Panc1 (cell line): Measurements from ENCODE around the gene DENND4B. TPM values are rescaled to one million over a fixed set of nuclear protein-coding genes. Genes with fewer than 3 reads are reported as not detected.

Experiments used
- ATAC-seq: fragments of 200-7000 bp; cut with Tn5 transposase; 2 replicates; pipeline ENCODE4 v1.9.1; 2020; ENCODE audit warnings: mild to moderate bottlenecking, moderate library complexity
- BruUV-seq: library from RNA; stranded (reverse); fragments of 400-500 nt; replicated peaks from 2 replicates; lab custom pipeline; 2021; lab: Mats Ljungman, UMichigan
- CTCF ChIA-PET: fragments of 300-600 bp; sonication (Branson Sonifier 250); formaldehyde crosslinking; loops from one replicate; lab custom pipeline; 2022; ENCODE audit warnings: antibody characterized with exemption; lab: Charles Lee
- POLR2A ChIA-PET: fragments of 300-600 bp; sonication (Branson Sonifier 250); formaldehyde crosslinking; loops from one replicate; lab custom pipeline; 2022; ENCODE audit warnings: antibody characterized with exemption; lab: Charles Lee
- DNase-seq: peaks from one replicate; pipeline ENCODE4 v3.0.0-alpha.2; 2010; ENCODE audit warnings: low read depth, low spot score
- H3K27ac ChIP-seq: 2 replicates; pipeline ENCODE4 v1.5.1; 2011; ENCODE audit warnings: mild to moderate bottlenecking, low read length, inconsistent platforms
- H3K27me3 ChIP-seq: fragments of 200-500 bp; sonication (Bioruptor generic); 2 replicates; pipeline ENCODE4 v1.6.0; 2014; ENCODE audit warnings: low read length, inconsistent platforms; ENCODE audit not compliant: control insufficient read depth, insufficient read depth
- H3K36me3 ChIP-seq: fragments of 200-500 bp; sonication (Bioruptor generic); 2 replicates; pipeline ENCODE4 v1.5.1; 2014; ENCODE audit warnings: inconsistent platforms, mild to moderate bottlenecking, low read length, moderate library complexity; ENCODE audit not compliant: control insufficient read depth, insufficient read depth
- H3K4me1 ChIP-seq: 2 replicates; pipeline ENCODE4 v1.5.1; 2011; ENCODE audit warnings: inconsistent platforms, mild to moderate bottlenecking, low read length, moderate library complexity; ENCODE audit not compliant: control insufficient read depth, insufficient read depth
- H3K4me3 ChIP-seq, 2 experiments: 2 replicates each; pipeline ENCODE4 v1.5.1; 2011 to 2012; ENCODE audit warnings: low read depth in 2 of 2, low read length in 2 of 2, mild to moderate bottlenecking in 2 of 2, inconsistent platforms in 1 of 2, moderate library complexity in 1 of 2
- H3K9me3 ChIP-seq: fragments of 200-500 bp; sonication (Bioruptor generic); 2 replicates; pipeline ENCODE4 v1.5.1; 2014; ENCODE audit warnings: low read depth, mild to moderate bottlenecking, inconsistent platforms, low read length, moderate library complexity; ENCODE audit not compliant: control insufficient read depth, insufficient read depth
- CTCF ChIP-seq: fragments of 450-650 bp; IDR thresholded peaks from 2 replicates; pipeline ENCODE4 v1.5.1; 2017; ENCODE audit warnings: mild to moderate bottlenecking
- POLR2AphosphoS5 ChIP-seq: IDR thresholded peaks from 2 replicates; pipeline ENCODE4 v1.6.1; 2012; ENCODE audit warnings: mild to moderate bottlenecking, low read depth, low read length, moderate library complexity
- REST ChIP-seq, 2 experiments: IDR thresholded peaks; 2 replicates each; pipeline ENCODE4 v1.6.1; 2011 to 2012; ENCODE audit warnings: low read depth in 2 of 2, control low read depth in 1 of 2, low read length in 1 of 2, mild to moderate bottlenecking in 1 of 2, moderate library complexity in 1 of 2; ENCODE audit not compliant: insufficient read depth in 1 of 2
- SIN3A ChIP-seq: IDR thresholded peaks from 2 replicates; pipeline ENCODE4 v1.6.1; 2012; ENCODE audit warnings: low read depth, mild to moderate bottlenecking, low read length, moderate library complexity, borderline replicate concordance; ENCODE audit not compliant: insufficient read depth
- TCF7L2 ChIP-seq: IDR thresholded peaks from 2 replicates; pipeline ENCODE4 v1.6.1; 2011; ENCODE audit warnings: mild to moderate bottlenecking, low read depth, low read length, inconsistent platforms
- in situ Hi-C: cut with HindIII; loops from 2 replicates; pipeline ENCODE4 v1.10.0; 2016; ENCODE audit warnings: low sequenced_read_pairs, low pct_unique_long_range_greater_than_20kb
- intact Hi-C: fragments of 100-400 bp; cut with micrococcal nuclease; formaldehyde crosslinking; loops from one replicate; pipeline ENCODE4 v1.10.0; 2022; ENCODE audit not compliant: unreplicated experiment
- total RNA-seq: library from RNA; stranded (reverse); gene quantifications from one replicate; pipeline ENCODE4 v1.2.1, GENCODE V29; 2021; ENCODE audit not compliant: unreplicated experiment

The DENND4B gene
- total RNA-seq, 1 experiment from 2014 or later, result 56.2 TPM

GRCh38 chr1:153956997-153957715, 10.6 kb upstream of the DENND4B start:
- Histone ChIP-seq H3K27ac (peak overlapping the region; percentile 86), H3K4me3 (peak overlapping the region; percentile 80 to 98), H3K4me1 (peaks cover 27% of the 10 kb centered on the region), H3K9me3 (no peaks in the 10 kb centered on the region), H3K27me3 (no peaks in the 10 kb centered on the region), H3K36me3 (peaks cover 2% of the 10 kb centered on the region; the same call in 1 of the 2 replicates)
- TF ChIP-seq REST (IDR thresholded peaks at IDR 0.05; ENCODE audit: insufficient read depth in 1 of 2, low read depth in 2 of 2, low read length in 1 of 2) (no peak), CTCF (no peak), SIN3A (no peak), TCF7L2 (no peak), POLR2AphosphoS5 (no peak)
- in situ Hi-C loops (no loop called here), intact Hi-C loops (no loop called here)
- DNase-seq, result no peak
- no peak for ATAC-seq
- BruUV-seq, result no TSS peak
- CTCF ChIA-PET, result interaction anchor here (0.6 kb wide), 1 partner anchor 127 kb away, joined by 5 read pairs; no protein-coding TSS in a partner anchor
- POLR2A ChIA-PET, result no interaction called here

GRCh38 chr1:153954826-153955225, 8.3 kb upstream of the DENND4B start:
- POLR2A ChIA-PET, result interaction anchor here (0.6 kb wide), 1 partner anchor 29 kb away, joined by 19 read pairs; no protein-coding TSS in a partner anchor
- H3K4me1 ChIP-seq, result peaks cover 16% of the 10 kb centered on the region
- intact Hi-C loops (no loop called here), in situ Hi-C loops (no loop called here)
- no peak overlapping the region for H3K27ac ChIP-seq
- DNase-seq (no peak), ATAC-seq (no peak)
- H3K4me3 ChIP-seq, result no peak overlapping the region
- H3K27me3 ChIP-seq, result no peaks in the 10 kb centered on the region
- BruUV-seq, result no TSS peak
- TF ChIP-seq REST (IDR thresholded peaks at IDR 0.05; ENCODE audit: insufficient read depth in 1 of 2, low read depth in 2 of 2, low read length in 1 of 2) (no peak), POLR2AphosphoS5 (no peak), TCF7L2 (no peak), CTCF (no peak), SIN3A (no peak)
- CTCF ChIA-PET, result no interaction called here
- H3K36me3 ChIP-seq, result peaks cover 3% of the 10 kb centered on the region
- no peaks in the 10 kb centered on the region for H3K9me3 ChIP-seq
